ENCODE measurements around the gene CPT1C. TPM values are rescaled to one million over a fixed set of nuclear protein-coding genes. Genes with fewer than 3 reads are reported as not detected.
"Not testable (repeated sequence)": the region's sequence is repeated elsewhere in the genome, so short reads cannot be mapped to it uniquely, and the experiment has no call there.

The CPT1C gene
- polyA plus RNA-seq, 2 donors: 1.8 to 4.1 TPM

DNA sequence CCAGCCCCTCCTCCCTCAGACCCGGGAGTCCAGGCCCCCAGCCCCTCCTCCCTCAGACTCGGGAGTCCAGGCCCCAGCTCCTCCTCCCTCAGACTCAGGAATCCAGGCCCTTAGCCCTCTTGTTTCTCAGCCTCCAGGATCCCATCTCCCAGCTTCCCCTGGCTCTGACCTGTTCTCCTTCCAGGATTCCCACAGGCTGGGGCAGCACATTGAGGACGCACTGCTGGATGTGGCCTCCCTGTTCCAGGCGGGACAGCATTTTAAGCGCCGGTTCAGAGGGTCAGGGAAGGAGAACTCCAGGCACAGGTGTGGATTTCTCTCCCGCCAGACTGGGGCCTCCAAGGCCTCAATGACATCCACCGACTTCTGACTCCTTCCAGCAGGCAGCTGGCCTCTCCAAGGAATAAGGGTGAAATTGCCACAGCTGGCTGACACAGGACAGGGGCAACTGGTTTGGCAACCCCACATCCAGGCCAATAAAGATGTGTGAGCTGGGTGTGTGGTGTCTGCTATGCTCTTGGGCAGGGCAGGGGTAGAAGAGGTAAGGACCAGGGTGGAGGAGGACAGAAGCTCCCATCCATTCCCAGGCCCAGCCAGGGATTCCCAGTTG is 22.4 kb downstream of the CPT1C start:
- H3K27ac ChIP-seq (ENCODE audit: low read depth in 2 of 2, low read length in 1 of 2): peak overlapping the region; percentile 78 to 81
- H3K4me1 ChIP-seq (ENCODE audit: control insufficient read depth in 2 of 2, insufficient read depth in 2 of 2, low read length in 1 of 2): peaks cover 2 to 11% of the 10 kb centered on the region in 2 donors
- peaks cover 0 to 3% of the 10 kb centered on the region in 2 donors for H3K9me3 ChIP-seq (ENCODE audit: control insufficient read depth in 2 of 2, insufficient read depth in 1 of 2, low read depth in 1 of 2, low read length in 1 of 2)
- 65 to 66% methylated on average over 8 of the region's 8 CpGs for WGBS, 2 donors
- H3K27me3 ChIP-seq (ENCODE audit: control insufficient read depth in 1 of 2, insufficient read depth in 2 of 2, low read length in 2 of 2): no peaks in the 10 kb centered on the region
- H3K4me3 ChIP-seq (ENCODE audit: low read depth in 1 of 2, low read length in 2 of 2): peak overlapping the region in 1 of 2 donors; percentile 5
- H3K36me3 ChIP-seq (ENCODE audit: control insufficient read depth in 2 of 2, insufficient read depth in 2 of 2, low read length in 1 of 2): no peaks in the 10 kb centered on the region

DNA sequence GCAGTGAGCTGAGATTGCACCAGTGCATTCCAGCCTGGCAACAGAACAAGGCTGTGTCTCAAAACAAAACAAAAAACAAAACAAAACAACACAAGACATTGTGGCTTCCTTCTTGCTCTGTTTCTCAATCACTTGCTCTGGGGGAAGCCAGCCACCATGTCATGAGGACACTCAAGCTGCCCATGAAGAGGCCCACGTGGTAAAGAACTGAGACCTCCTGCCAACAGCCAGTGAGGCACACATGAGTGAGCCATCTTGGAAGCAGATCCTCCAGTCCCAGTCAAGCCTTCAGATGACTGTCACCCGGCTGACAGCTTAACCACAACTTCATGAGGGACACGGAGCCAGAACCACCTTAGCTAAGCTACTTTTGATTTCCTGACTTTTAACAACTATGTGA is 25.2 kb downstream of the CPT1C start:
- Histone ChIP-seq H3K27me3 (ENCODE audit: control insufficient read depth in 1 of 2, insufficient read depth in 2 of 2, low read length in 2 of 2) (no peaks in the 10 kb centered on the region), H3K4me1 (ENCODE audit: control insufficient read depth in 2 of 2, insufficient read depth in 2 of 2, low read length in 1 of 2) (peaks cover 2 to 11% of the 10 kb centered on the region in 2 donors), H3K27ac (ENCODE audit: low read depth in 2 of 2, low read length in 1 of 2) (no peak overlapping the region), H3K4me3 (ENCODE audit: low read depth in 1 of 2, low read length in 2 of 2) (no peak overlapping the region), H3K9me3 (ENCODE audit: control insufficient read depth in 2 of 2, insufficient read depth in 1 of 2, low read depth in 1 of 2, low read length in 1 of 2) (peaks cover 0 to 4% of the 10 kb centered on the region in 2 donors), H3K36me3 (ENCODE audit: control insufficient read depth in 2 of 2, insufficient read depth in 2 of 2, low read length in 1 of 2) (no peaks in the 10 kb centered on the region)
- 66 to 70% methylated on average over 3 of the region's 3 CpGs for WGBS, 2 donors

DNA sequence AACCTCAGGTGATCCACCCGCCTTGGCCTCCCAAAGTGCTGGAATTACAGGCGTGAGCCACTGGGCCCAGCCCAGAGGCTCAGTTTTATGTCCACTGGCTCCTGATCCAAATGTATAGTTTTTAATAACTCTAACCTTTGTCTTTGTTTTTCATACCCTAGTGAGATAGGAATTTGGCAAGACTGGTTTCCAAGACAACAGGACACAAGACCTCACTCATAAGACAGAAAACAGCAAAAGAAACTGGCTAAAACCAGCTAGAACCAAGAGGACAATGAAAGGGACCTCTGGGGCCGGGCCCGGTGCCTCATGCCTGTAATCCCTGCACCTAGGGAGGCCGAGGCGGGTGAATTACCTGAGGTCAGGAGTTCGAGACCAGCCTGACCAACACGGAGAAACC is 27.6 kb downstream of the CPT1C start:
- no peak overlapping the region for H3K4me3 ChIP-seq (ENCODE audit: low read depth in 1 of 2, low read length in 2 of 2)
- WGBS, 2 donors: 88 to 89% methylated on average over 8 of the region's 8 CpGs

DNA sequence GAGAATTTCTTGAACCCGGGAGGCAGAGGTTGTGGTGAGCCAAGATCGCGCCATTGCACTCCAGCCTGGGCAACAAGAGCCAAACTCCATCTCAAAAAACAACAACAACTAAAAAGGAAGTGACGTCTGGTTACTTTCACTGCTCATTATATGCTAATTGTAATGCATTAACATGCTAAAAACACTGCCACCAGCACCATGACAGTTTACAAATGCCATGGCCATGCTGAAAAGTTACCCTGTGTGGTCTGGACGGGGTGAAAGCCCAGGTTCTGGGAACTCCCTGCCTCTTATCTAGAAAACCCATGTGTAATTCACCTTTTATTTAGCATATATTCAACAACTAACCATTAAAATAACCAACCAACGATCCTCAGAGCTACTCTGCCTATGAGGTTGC is 28.1 kb downstream of the CPT1C start:
- H3K36me3 ChIP-seq (ENCODE audit: control insufficient read depth in 2 of 2, insufficient read depth in 2 of 2, low read length in 1 of 2): no peaks in the 10 kb centered on the region
- WGBS, 2 donors: 79 to 80% methylated on average over 6 of the region's 6 CpGs
- H3K27me3 ChIP-seq (ENCODE audit: control insufficient read depth in 1 of 2, insufficient read depth in 2 of 2, low read length in 2 of 2): no peaks in the 10 kb centered on the region
- H3K4me1 ChIP-seq (ENCODE audit: control insufficient read depth in 2 of 2, insufficient read depth in 2 of 2, low read length in 1 of 2): no peaks in the 10 kb centered on the region
- no peak overlapping the region for H3K27ac ChIP-seq (ENCODE audit: low read depth in 2 of 2, low read length in 1 of 2)
- H3K9me3 ChIP-seq (ENCODE audit: control insufficient read depth in 2 of 2, insufficient read depth in 1 of 2, low read depth in 1 of 2, low read length in 1 of 2): peaks cover 0 to 4% of the 10 kb centered on the region in 2 donors
- no peak overlapping the region for H3K4me3 ChIP-seq (ENCODE audit: low read depth in 1 of 2, low read length in 2 of 2)

More for the DNA sequence above, 27.6 kb downstream of the CPT1C start:
- peaks cover 0 to 4% of the 10 kb centered on the region in 2 donors for H3K9me3 ChIP-seq (ENCODE audit: control insufficient read depth in 2 of 2, insufficient read depth in 1 of 2, low read depth in 1 of 2, low read length in 1 of 2)
- no peaks in the 10 kb centered on the region for H3K36me3 ChIP-seq (ENCODE audit: control insufficient read depth in 2 of 2, insufficient read depth in 2 of 2, low read length in 1 of 2)
- H3K27ac ChIP-seq (ENCODE audit: low read depth in 2 of 2, low read length in 1 of 2): no peak overlapping the region
- H3K27me3 ChIP-seq (ENCODE audit: control insufficient read depth in 1 of 2, insufficient read depth in 2 of 2, low read length in 2 of 2): no peaks in the 10 kb centered on the region
- H3K4me1 ChIP-seq (ENCODE audit: control insufficient read depth in 2 of 2, insufficient read depth in 2 of 2, low read length in 1 of 2): peaks cover 0 to 4% of the 10 kb centered on the region in 2 donors

DNA sequence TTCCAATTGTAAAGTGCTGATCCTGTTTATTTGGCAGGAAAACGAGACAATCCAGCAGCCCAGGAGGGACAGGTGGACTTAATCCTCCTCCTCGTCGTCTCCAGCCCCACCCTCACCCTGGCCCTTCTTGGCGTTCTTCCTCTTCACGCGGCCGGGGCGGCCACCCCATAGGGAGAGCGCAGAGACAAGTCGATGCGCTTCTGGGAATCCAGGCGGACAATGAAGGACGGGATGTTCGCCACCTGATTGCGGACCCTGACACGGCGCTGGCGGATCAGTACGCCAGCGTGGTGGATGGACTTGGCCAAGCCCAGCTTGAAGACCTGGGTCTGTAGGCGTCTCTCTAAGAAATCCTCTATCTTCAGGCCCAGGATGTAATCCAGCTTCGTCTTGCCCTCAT is 28.5 kb downstream of the CPT1C start:
- H3K4me3 ChIP-seq (ENCODE audit: low read depth in 1 of 2, low read length in 2 of 2): not testable (repeated sequence)

DNA sequence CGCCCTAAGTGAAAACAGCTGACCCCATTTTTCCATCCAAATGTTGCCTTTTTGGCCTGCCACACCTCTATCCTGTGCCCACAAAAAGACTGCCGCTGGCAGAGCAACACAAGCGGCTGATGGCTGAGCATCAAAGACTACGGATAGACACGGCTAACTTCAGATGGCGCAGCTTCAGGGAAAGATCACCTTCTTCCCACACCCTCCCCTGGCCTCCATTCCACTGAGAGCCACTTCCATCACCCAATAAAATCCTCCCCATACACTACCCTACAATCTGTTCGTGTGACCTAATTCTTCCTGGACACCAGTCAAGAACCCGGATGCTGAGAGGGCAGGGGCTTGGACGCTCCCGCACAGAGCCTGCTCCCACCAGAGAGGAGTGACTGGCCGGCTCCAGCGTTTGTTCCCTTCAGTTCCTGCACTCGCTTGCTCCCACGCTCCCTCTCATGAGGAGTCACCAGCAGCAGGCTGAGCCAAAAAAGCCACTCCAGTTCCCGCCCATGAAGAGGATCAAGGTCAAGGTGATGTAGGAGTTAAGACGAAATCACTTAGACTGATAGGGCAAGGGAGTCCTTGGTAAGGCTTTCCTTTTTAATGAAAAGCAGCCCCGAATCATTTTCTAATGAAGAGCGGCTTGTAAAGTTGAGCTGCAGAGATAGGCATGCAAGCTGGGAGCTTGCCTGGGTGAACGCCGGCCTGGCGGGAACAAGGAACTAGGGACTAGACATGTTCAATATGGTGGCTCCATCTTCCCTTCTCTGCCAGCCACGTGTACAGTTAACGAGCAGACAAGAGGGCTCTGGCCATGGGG is 36.5 kb downstream of the CPT1C start:
- no peak overlapping the region for H3K4me3 ChIP-seq (ENCODE audit: low read depth in 1 of 2, low read length in 2 of 2)
- WGBS, 2 donors: 59 to 72% methylated on average over 23 of the region's 23 CpGs
- no peaks in the 10 kb centered on the region for H3K27me3 ChIP-seq (ENCODE audit: control insufficient read depth in 1 of 2, insufficient read depth in 2 of 2, low read length in 2 of 2)
- no peaks in the 10 kb centered on the region for H3K9me3 ChIP-seq (ENCODE audit: control insufficient read depth in 2 of 2, insufficient read depth in 1 of 2, low read depth in 1 of 2, low read length in 1 of 2)
- H3K4me1 ChIP-seq (ENCODE audit: control insufficient read depth in 2 of 2, insufficient read depth in 2 of 2, low read length in 1 of 2): no peaks in the 10 kb centered on the region
- H3K36me3 ChIP-seq (ENCODE audit: control insufficient read depth in 2 of 2, insufficient read depth in 2 of 2, low read length in 1 of 2): no peaks in the 10 kb centered on the region
- no peak overlapping the region for H3K27ac ChIP-seq (ENCODE audit: low read depth in 2 of 2, low read length in 1 of 2)

More for the DNA sequence above, 28.5 kb downstream of the CPT1C start:
- WGBS, 2 donors: 70 to 77% methylated on average over 22 of the region's 22 CpGs
- H3K9me3 ChIP-seq (ENCODE audit: control insufficient read depth in 2 of 2, insufficient read depth in 1 of 2, low read depth in 1 of 2, low read length in 1 of 2); H3K36me3 ChIP-seq (ENCODE audit: control insufficient read depth in 2 of 2, insufficient read depth in 2 of 2, low read length in 1 of 2); H3K27me3 ChIP-seq (ENCODE audit: control insufficient read depth in 1 of 2, insufficient read depth in 2 of 2, low read length in 2 of 2); H3K27ac ChIP-seq (ENCODE audit: low read depth in 2 of 2, low read length in 1 of 2); H3K4me1 ChIP-seq (ENCODE audit: control insufficient read depth in 2 of 2, insufficient read depth in 2 of 2, low read length in 1 of 2): not testable (repeated sequence)

DNA sequence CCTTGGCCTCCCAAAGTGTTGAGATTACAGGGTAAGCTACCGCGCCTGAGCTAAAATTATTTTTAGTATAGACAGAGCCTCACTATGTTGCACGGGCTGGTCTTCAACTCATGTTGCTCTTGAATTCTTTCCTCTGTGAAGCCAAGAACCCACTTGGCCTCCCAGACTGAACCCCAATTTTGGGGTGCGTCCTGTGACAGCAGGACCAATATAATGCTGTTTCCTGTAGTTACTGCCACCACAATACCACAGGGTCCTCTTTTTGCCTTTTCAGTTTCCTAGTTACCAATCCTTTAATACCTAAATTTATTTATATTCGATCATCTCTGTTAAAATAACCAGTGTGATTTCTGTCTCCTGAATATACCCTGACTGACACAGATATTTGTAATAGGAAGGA is 39.2 kb downstream of the CPT1C start:
- WGBS, 2 donors: 79 to 84% methylated on average over 5 of the region's 5 CpGs

DNA sequence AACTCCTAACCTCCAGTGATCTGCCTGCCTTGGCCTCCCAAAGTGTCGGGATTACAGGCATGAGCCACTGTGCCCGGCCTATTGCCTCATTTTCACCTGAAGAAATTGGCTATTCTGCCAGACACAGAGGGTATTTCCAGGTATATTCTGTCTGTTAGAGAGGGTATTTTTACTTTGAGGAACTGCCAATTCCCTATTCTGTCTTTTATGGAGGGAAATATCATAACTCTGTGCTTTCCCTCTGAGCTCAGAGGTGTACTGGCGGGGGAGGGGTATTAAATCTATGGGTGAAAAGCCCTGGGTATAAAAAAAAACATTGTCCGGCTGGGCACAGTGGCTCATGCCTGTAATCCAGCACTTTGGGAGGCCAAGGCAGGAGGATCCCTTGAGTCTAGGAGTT is 47.4 kb downstream of the CPT1C start:
- Histone ChIP-seq H3K36me3 (ENCODE audit: control insufficient read depth in 2 of 2, insufficient read depth in 2 of 2, low read length in 1 of 2) (no peaks in the 10 kb centered on the region), H3K4me1 (ENCODE audit: control insufficient read depth in 2 of 2, insufficient read depth in 2 of 2, low read length in 1 of 2) (peaks cover 0 to 4% of the 10 kb centered on the region in 2 donors), H3K27ac (ENCODE audit: low read depth in 2 of 2, low read length in 1 of 2) (no peak overlapping the region), H3K9me3 (ENCODE audit: control insufficient read depth in 2 of 2, insufficient read depth in 1 of 2, low read depth in 1 of 2, low read length in 1 of 2) (no peaks in the 10 kb centered on the region), H3K27me3 (ENCODE audit: control insufficient read depth in 1 of 2, insufficient read depth in 2 of 2, low read length in 2 of 2) (no peaks in the 10 kb centered on the region), H3K4me3 (ENCODE audit: low read depth in 1 of 2, low read length in 2 of 2) (no peak overlapping the region)
- WGBS, 2 donors: 58 to 65% methylated on average over 4 of the region's 4 CpGs

More for the DNA sequence above, 39.2 kb downstream of the CPT1C start:
- Histone ChIP-seq H3K36me3 (ENCODE audit: control insufficient read depth in 2 of 2, insufficient read depth in 2 of 2, low read length in 1 of 2) (no peaks in the 10 kb centered on the region), H3K27me3 (ENCODE audit: control insufficient read depth in 1 of 2, insufficient read depth in 2 of 2, low read length in 2 of 2) (no peaks in the 10 kb centered on the region), H3K4me1 (ENCODE audit: control insufficient read depth in 2 of 2, insufficient read depth in 2 of 2, low read length in 1 of 2) (no peaks in the 10 kb centered on the region), H3K9me3 (ENCODE audit: control insufficient read depth in 2 of 2, insufficient read depth in 1 of 2, low read depth in 1 of 2, low read length in 1 of 2) (no peaks in the 10 kb centered on the region), H3K27ac (ENCODE audit: low read depth in 2 of 2, low read length in 1 of 2) (no peak overlapping the region), H3K4me3 (ENCODE audit: low read depth in 1 of 2, low read length in 2 of 2) (no peak overlapping the region)

DNA sequence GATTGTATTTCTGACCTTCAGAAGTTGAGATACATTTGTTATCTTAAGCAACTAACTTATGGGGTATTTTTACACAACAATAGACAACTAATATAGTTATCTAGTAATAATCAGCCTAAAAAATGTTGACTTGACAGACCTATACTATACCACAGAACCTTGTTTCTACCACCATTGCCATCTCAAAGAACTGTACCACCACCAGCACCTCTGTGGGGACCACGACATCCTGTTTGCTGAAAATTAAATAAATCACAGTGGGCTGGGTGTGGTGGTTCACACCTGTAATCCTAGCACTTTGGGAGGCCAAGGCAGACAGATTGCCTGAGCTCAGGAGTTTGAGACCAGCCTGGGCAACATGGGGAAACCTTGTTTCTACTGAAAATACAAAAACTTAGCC is 48.2 kb downstream of the CPT1C start:
- H3K9me3 ChIP-seq (ENCODE audit: control insufficient read depth in 2 of 2, insufficient read depth in 1 of 2, low read depth in 1 of 2, low read length in 1 of 2): no peaks in the 10 kb centered on the region
- H3K36me3 ChIP-seq (ENCODE audit: control insufficient read depth in 2 of 2, insufficient read depth in 2 of 2, low read length in 1 of 2): no peaks in the 10 kb centered on the region
- H3K4me1 ChIP-seq (ENCODE audit: control insufficient read depth in 2 of 2, insufficient read depth in 2 of 2, low read length in 1 of 2): peaks cover 0 to 4% of the 10 kb centered on the region in 2 donors
- H3K4me3 ChIP-seq (ENCODE audit: low read depth in 1 of 2, low read length in 2 of 2): no peak overlapping the region
- no peak overlapping the region for H3K27ac ChIP-seq (ENCODE audit: low read depth in 2 of 2, low read length in 1 of 2)
- no peaks in the 10 kb centered on the region for H3K27me3 ChIP-seq (ENCODE audit: control insufficient read depth in 1 of 2, insufficient read depth in 2 of 2, low read length in 2 of 2)
- 58 to 80% methylated on average over 1 of the region's 1 CpG for WGBS, 2 donors

Data from esophagus (tissue), 2 donors.